Activated CD4-positive, alpha-beta T cell treated with anti-CD3 and anti-CD28 coated beads, Interleukin-2, amount 50 U/mL, for 24 hours (primary cell): ENCODE data around the gene ALOX15B.
"Not testable (repeated sequence)": the region's sequence is repeated elsewhere in the genome, so short reads cannot be mapped to it uniquely, and the experiment has no call there.

Source experiments
- DNase-seq, 2 donors: peaks; one replicate each; pipeline ENCODE4 v3.0.0-alpha.2; 2020; ENCODE audit warnings: low read depth in 1 of 2, low spot score in 1 of 2

The ALOX15B gene

GRCh38 chr17:8013731-8014557, 24.9 kb upstream of the ALOX15B start:
- DNase-seq: no peak

- DNase-seq: no peak
Measured at GRCh38 chr17:8014558-8014850, 24.4 kb upstream of the ALOX15B start.

GRCh38 chr17:8015236-8015956, 23.5 kb upstream of the ALOX15B start:
- no peak for DNase-seq

- DNase-seq: no peak
Measured at GRCh38 chr17:8015957-8016631, 22.8 kb upstream of the ALOX15B start.

- DNase-seq: no peak
Measured at GRCh38 chr17:8016632-8017424, 22.0 kb upstream of the ALOX15B start.

- DNase-seq: no peak
Measured at GRCh38 chr17:8018436-8018835, 20.4 kb upstream of the ALOX15B start.

- no peak for DNase-seq
Measured at GRCh38 chr17:8019166-8019565, 19.7 kb upstream of the ALOX15B start.

GRCh38 chr17:8019665-8020650, 18.9 kb upstream of the ALOX15B start:
- DNase-seq: no peak

GRCh38 chr17:8020776-8021564, 17.9 kb upstream of the ALOX15B start:
- no peak for DNase-seq

- DNase-seq: no peak
Measured at GRCh38 chr17:8021565-8022359, 17.1 kb upstream of the ALOX15B start.

- DNase-seq: no peak
Measured at GRCh38 chr17:8022360-8023003, 16.4 kb upstream of the ALOX15B start.

GRCh38 chr17:8024161-8024560, 14.7 kb upstream of the ALOX15B start:
- DNase-seq: not testable (repeated sequence)

GRCh38 chr17:8025176-8025911, 13.5 kb upstream of the ALOX15B start:
- DNase-seq: no peak

GRCh38 chr17:8029121-8029520, 9.7 kb upstream of the ALOX15B start:
- no peak for DNase-seq

GRCh38 chr17:8031261-8031661, 7.6 kb upstream of the ALOX15B start:
- DNase-seq: no peak

- no peak for DNase-seq
Measured at GRCh38 chr17:8031950-8032349, 6.9 kb upstream of the ALOX15B start.

- DNase-seq: no peak
Measured at GRCh38 chr17:8032442-8032841, 6.4 kb upstream of the ALOX15B start.
